ENCODE results near the gene PCDHGA9. TPM values are rescaled to one million over a fixed set of nuclear protein-coding genes. Genes with fewer than 3 reads are reported as not detected.

PCDHGA9 gene
- total and polyA plus RNA-seq, 2 experiments from 2014 or later = 0.71 to 2.6 TPM

- 22 to 24% methylated on average over 34 of the region's 34 CpGs for WGBS, 2 experiments (ENCODE audit: low coverage in 1 of 2, low lambda C conversion rate in 2 of 2, missing lambda C conversion rate in 2 of 2)
- in situ Hi-C loops (cut with MboI) = no loop called here
- Histone ChIP-seq H3K9me3 (ENCODE audit: low read depth) (peaks cover 3% of the 10 kb centered on the region), H3K9me2 (ENCODE audit: insufficient read depth) (no peaks in the 10 kb centered on the region), H3K36me3 (ENCODE audit: low read depth) (no peaks in the 10 kb centered on the region; the same call in 1 of the 2 replicates), H3K4me1 (ENCODE audit: insufficient read depth) (no peaks in the 10 kb centered on the region), H4K20me1 (ENCODE audit: insufficient read depth) (no peaks in the 10 kb centered on the region), H3F3A (ENCODE audit: insufficient read depth) (no peaks in the 10 kb centered on the region), H2AFZ (no peak within 1 kb of the TSS), H3K27me3 (replicated peaks; ENCODE audit: insufficient read depth) (no peaks in the 10 kb centered on the region), H3K4me2 (ENCODE audit: unreplicated experiment) (no peak within 1 kb of the TSS), H3K27ac (no peak within 1 kb of the TSS), H3K4me3 (no peak within 1 kb of the TSS), H3K79me2 (ENCODE audit: insufficient read depth) (no peaks in the 10 kb centered on the region), H3K9ac (no peak within 1 kb of the TSS)
- DNase-seq = no peak
- TF ChIP-seq EZH2phosphoT487 (IDR thresholded peaks at IDR 0.05; ENCODE audit: insufficient read depth, low read depth) = no peak
- TF ChIP-seq EZH2 (IDR thresholded peaks at IDR 0.05; ENCODE audit: insufficient read depth, poor library complexity, severe bottlenecking) = no peak
Measured at GRCh38 chr5:141363952-141364660, 38.5 kb upstream of the PCDHGA9 start, which contains the start of gene PCDHGA5. PCDHGA5 (plus strand) TSS chr5:141364162; CDS start chr5:141364331, 169 bp downstream.

GRCh38 chr5:141366016-141366896, 36.3 kb upstream of the PCDHGA9 start:
- 43 to 49% methylated on average over 37 to 44 of the region's 46 CpGs for WGBS, 2 experiments (ENCODE audit: low coverage in 1 of 2, low lambda C conversion rate in 2 of 2, missing lambda C conversion rate in 2 of 2)
- Histone ChIP-seq H3K4me3 (no peak overlapping the region), H3K4me2 (ENCODE audit: unreplicated experiment) (no peak overlapping the region), H3K27me3 (replicated peaks; ENCODE audit: insufficient read depth) (no peaks in the 10 kb centered on the region), H3K9ac (no peak overlapping the region), H3K9me2 (ENCODE audit: insufficient read depth) (no peaks in the 10 kb centered on the region), H3K4me1 (ENCODE audit: insufficient read depth) (no peaks in the 10 kb centered on the region), H3K79me2 (ENCODE audit: insufficient read depth) (no peaks in the 10 kb centered on the region), H2AFZ (no peak overlapping the region), H3F3A (ENCODE audit: insufficient read depth) (no peaks in the 10 kb centered on the region), H3K27ac (no peak overlapping the region), H3K9me3 (ENCODE audit: low read depth) (peaks cover 3% of the 10 kb centered on the region), H3K36me3 (ENCODE audit: low read depth) (no peaks in the 10 kb centered on the region; the same call in 1 of the 2 replicates), H4K20me1 (ENCODE audit: insufficient read depth) (no peaks in the 10 kb centered on the region)
- TF ChIP-seq EZH2phosphoT487 (IDR thresholded peaks at IDR 0.05; ENCODE audit: insufficient read depth, low read depth) = no peak
- TF ChIP-seq EZH2 (IDR thresholded peaks at IDR 0.05; ENCODE audit: insufficient read depth, poor library complexity, severe bottlenecking) = no peak
- in situ Hi-C loops (cut with MboI) = no loop called here
- DNase-seq = no peak

GRCh38 chr5:141369994-141370848, 32.4 kb upstream of the PCDHGA9 start, which contains the start of gene PCDHGB3:
PCDHGB3 (plus strand) TSS chr5:141370242; CDS start chr5:141370395, 153 bp downstream.
- TF ChIP-seq EZH2 (IDR thresholded peaks at IDR 0.05; ENCODE audit: insufficient read depth, poor library complexity, severe bottlenecking) = no peak
- no peak for TF ChIP-seq EZH2phosphoT487 (IDR thresholded peaks at IDR 0.05; ENCODE audit: insufficient read depth, low read depth)
- peak within 1 kb of the TSS; percentile 69 for H2AFZ ChIP-seq
- H3K9me2 ChIP-seq (ENCODE audit: insufficient read depth) = no peaks in the 10 kb centered on the region
- H3K9ac ChIP-seq = 0 out of 2 replicates have a peak within 1 kb of the TSS, but pooled peaks have one; percentile 3
- WGBS, 2 experiments (ENCODE audit: low coverage in 1 of 2, low lambda C conversion rate in 2 of 2, missing lambda C conversion rate in 2 of 2) = 28 to 31% methylated on average over 32 of the region's 32 CpGs
- no peaks in the 10 kb centered on the region for H3K36me3 ChIP-seq (ENCODE audit: low read depth)
- peak; percentile 81 for DNase-seq
- no peaks in the 10 kb centered on the region for H3K9me3 ChIP-seq (ENCODE audit: low read depth)
- H3K27me3 ChIP-seq (replicated peaks; ENCODE audit: insufficient read depth) = no peaks in the 10 kb centered on the region
- H3K4me2 ChIP-seq (ENCODE audit: unreplicated experiment) = peak within 1 kb of the TSS; percentile 45
- in situ Hi-C loops (cut with MboI) = no loop called here
- H3F3A ChIP-seq (ENCODE audit: insufficient read depth) = no peaks in the 10 kb centered on the region
- H3K4me3 ChIP-seq = peak within 1 kb of the TSS; percentile 59
- no peaks in the 10 kb centered on the region for H3K4me1 ChIP-seq (ENCODE audit: insufficient read depth)
- H3K79me2 ChIP-seq (ENCODE audit: insufficient read depth) = no peaks in the 10 kb centered on the region
- H4K20me1 ChIP-seq (ENCODE audit: insufficient read depth) = no peaks in the 10 kb centered on the region
- H3K27ac ChIP-seq = no peak within 1 kb of the TSS

Data from GM23248 (cell line).